AG20443 (cell line): Measurements from ENCODE around the gene PATL1.
"Not testable (repeated sequence)": the region's sequence is repeated elsewhere in the genome, so short reads cannot be mapped to it uniquely, and the experiment has no call there.

Experiments used
- DNase-seq: peaks from one replicate; pipeline ENCODE4 v3.0.0; 2012; ENCODE audit warnings: low spot score, mixed read lengths

Gene PATL1

DNA sequence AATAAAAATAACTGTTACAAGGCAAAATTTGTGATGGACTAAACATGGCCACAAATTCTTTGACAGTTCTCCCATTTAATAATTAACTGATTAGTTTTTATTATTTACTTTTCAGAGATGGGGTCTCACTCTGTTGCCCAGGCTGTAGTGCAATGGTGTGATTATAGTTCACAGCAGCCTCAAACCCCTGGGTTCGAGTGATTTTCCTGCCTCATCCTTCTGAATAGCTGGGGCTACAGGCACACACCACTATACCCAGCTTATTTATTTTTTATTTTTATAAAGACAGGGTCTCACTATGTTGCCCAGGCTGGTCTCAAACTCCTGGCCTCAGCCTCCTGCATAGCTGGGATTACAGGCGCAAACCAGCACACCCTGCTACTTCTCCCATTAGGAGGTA lies 4.5 kb upstream of the PATL1 start:
- no peak for DNase-seq

DNA sequence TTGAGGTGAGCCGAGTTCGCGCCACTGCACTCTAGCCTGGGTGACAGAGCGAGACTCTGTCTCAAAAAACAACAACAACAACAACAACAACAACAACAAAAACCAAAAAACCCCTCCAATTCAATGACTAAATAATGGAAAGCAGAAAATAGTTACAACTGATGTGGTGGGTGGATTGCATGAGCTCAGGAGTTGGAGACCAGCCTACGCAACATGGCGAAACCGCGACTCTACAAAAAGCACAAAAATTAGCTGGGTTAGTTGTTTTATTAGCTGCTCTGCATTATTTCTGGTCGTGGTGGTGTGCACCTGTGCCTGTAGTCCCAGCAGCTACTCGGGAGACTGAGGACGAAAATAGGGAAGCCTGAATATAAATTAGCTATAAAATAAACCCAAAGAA lies 2.6 kb upstream of the PATL1 start:
- no peak for DNase-seq

DNA sequence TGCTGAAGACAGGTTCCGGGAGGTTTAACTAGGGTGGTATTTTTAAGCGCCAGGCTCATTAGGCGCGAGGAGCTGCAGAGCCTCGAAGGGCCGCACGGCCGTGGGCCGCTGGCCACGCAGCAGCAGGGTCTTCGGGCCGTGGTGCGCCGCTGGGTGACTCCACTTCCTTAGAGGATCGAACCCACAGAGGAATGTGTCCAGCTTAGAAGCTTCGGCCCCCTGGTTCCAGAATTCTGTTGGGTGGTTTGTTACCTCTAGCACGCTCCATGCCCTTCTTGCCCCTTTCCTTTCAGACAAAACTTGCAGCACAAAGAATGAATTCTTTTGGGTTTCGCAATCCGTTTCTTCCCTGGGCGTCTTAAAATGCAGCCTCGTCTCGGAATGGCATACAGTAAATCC lies 773 bp upstream of the PATL1 start:
- peak; percentile 64 for DNase-seq

DNA sequence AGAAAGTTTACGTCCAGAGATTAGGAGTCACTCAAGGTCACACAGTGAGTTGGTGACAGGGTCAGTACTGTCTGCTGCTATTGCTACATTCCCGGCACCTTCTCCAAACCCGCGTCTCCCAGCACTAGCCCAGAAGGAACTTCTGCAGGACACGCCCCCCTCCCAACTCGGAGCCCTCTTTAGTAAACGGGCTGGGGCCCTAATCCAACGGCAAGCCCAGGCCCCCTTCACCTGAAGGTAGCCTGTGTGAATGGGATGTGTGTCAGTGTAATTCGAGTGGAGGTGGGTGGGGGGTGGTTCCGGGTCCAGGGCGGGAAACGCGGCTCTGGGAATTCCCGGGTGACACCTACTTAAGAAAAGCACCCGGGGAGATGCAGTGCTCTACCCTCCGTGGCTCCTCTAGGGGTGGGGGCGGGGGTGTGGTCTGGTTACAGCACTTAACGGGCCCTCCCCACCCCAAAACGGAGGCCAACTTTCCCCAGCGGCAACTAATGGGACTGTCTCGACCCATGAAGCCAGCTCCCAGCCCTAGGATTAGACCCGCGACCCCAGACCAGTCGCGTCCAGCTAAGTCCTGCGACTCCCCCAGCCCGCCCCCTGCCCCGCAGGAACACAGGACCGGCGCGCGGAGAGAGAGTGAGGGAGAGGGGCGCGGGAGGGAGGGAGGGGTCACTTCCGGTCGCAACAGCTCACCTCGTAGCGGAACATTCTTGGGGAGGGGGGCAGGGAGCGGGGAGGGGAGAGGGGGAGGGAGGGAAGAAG lies 468 bp downstream of the PATL1 start:
- peak; percentile 65 for DNase-seq

- no peak for DNase-seq
Measured at GRCh38 chr11:59667812-59668187, 1.0 kb downstream of the PATL1 start.

DNA sequence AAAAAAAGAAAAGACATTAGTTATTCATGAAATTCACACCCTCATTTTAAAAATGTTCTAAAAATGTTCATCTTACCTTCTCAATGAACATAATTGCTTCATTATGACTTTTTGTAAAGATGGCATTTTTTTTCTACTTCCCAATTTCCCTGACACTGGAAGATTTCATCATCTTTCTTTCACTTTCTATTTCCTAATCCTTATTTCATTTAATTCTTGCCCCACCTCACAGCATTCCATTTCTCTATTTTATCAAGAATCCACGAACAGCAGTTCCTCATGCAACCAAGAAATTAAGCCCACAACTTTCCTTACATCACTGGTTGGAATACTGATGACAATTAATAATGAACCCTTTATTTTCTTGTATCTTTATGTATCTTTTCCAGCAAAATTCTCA lies 1.9 kb downstream of the PATL1 start:
- DNase-seq, result peak; percentile 28

GRCh38 chr11:59660621-59661020 lies 8.2 kb downstream of the PATL1 start:
- DNase-seq, result no peak

GRCh38 chr11:59659981-59660380 lies 8.9 kb downstream of the PATL1 start:
- DNase-seq, result no peak

DNA sequence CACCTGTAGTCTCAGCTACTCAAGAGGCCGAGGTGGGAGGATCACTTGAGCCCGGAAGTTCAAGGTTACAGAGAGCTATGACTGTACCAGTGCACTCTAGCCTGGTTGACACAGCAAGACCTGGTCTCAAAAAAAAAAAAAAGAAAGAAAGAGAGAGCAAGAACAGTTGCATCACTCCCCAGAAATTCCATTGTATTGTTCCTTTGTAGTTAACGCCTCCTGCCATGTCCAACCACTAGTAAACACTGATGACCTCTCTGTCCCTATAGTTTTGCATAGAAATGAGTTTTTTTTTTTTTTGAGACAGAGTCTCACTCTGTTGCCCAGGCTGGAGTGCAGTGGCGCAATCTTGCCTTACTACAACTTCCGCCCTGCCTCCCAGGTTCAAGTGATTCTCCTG lies 10.8 kb downstream of the PATL1 start:
- no peak for DNase-seq

DNA sequence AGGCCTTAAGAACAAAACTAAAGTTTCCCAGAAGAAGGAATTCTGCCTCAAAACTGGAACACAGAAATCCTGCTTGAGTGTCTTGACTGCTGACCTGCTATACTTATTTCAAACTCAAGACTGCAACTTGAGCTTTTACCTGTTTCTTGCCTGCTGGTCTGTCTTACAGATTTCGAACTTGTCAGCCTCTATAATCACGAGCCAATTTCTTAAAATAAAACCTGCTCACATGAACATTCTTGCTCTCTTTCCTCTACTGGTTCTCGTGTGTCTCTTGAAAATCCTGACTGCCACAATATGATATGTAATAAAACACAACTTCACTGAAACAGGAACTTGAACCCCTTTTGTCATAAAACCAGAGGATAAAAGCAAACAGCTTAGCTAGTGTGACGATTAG lies 13.9 kb downstream of the PATL1 start:
- DNase-seq, result no peak

DNA sequence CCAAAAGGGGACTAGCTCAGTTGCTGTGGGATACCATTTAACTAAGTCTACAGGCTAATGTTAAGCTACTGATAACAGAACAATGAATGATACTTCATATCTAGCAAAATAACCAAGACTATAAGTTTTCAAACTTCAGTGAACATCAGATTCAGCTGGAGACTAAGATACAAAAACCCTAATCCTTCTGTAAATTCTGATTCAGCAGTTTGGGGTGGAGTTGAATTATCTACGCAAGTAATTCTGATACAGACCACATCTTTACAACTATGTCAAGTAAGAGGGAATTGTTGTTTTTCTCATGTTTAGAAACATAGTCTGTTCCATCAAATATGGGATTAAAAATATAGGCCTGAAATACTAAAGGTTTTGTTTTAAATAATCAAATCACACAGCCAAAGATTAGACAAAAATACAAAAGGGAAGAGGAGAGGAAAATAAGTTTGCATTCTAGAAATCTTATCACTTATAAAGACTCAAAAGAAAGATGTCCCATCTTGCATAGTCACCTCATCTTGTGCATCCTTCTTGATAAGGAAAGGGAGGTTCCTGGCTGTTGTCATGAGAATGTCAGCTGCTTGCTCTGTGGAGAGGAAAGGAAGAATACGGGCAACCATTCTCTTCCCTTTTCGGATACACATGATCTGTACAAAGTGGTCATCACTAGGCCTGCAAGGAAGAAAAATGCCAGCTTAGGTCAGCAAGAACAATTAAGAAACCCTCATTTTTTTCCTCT lies 21.4 kb downstream of the PATL1 start:
- no peak for DNase-seq

GRCh38 chr11:59644528-59644927 lies 24.3 kb downstream of the PATL1 start:
- DNase-seq, result no peak

DNA sequence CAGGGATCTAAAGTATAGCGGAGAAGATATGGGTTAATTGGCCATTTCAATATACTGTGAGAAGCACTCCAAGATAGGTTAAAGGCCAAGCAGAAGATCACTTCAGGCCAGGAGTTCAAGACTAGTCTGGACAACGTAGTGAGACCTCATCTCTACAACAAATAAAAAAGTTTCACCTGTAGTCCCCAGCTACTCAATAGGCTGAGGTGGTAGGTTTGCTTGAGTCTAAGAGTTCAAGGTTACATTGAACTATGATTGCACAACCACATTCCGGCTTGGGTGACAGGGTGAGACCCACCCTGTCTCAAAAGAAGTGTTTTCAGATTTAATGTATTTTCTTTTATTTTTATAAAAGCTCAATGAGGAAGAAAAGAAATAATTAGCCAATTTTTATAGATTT lies 25.4 kb downstream of the PATL1 start:
- DNase-seq, result no peak

DNA sequence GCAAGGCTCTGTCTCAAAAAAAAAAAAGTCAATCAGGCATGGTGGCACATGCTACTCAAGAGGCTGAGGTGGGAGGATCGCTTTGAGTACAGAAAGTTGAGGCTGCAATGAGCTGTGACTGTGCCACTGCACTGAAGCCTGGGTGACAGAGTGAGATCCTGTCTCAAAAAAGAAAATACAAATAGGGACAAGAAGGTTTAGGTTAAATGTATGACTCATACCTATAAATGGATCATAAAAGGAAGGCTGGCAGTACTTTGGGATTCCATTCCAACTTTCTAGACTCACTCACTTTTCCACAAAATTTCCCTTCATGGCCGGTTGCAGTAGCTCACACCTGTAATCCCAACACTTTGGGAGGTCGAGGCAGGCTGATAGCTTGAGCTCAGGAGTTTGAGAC lies 27.7 kb downstream of the PATL1 start:
- DNase-seq, result no peak

DNA sequence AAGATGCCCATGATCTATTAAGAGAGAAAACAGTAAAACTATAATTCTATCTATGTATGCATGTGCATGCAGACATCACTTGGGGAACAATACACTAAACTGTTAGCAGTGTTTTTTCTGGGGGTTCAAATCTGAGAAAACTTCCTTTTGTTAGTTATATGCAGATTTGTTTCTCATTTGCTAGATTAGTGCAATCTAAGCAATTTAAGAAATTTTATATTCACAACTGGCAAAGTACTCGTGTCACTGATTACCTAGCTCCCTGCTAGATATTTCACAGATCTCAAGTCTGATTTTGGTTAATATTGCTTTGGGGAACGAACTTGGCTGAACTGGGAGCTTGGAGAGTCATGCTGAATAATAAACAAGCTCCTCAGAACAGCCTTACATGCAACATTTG lies 38.3 kb downstream of the PATL1 start:
- no peak for DNase-seq

DNA sequence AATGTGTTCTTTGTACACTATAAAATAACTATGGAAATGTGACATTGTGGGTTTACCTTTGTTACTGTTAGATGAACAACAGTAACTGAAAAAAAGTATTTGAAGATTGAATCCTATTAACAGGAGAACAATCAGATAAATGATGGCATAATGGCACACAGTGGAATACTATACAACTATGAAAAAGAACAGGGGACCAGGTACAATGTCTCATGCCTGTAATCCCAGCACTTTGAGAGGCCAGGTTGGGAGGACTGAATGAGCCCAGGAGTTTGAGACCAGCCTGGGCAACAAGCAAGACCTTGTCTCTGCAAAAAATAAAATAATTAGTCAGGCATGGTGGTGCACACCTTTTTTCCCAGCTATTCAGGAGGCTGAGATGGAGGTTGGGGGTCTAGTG lies 38.8 kb downstream of the PATL1 start:
- no peak for DNase-seq

DNA sequence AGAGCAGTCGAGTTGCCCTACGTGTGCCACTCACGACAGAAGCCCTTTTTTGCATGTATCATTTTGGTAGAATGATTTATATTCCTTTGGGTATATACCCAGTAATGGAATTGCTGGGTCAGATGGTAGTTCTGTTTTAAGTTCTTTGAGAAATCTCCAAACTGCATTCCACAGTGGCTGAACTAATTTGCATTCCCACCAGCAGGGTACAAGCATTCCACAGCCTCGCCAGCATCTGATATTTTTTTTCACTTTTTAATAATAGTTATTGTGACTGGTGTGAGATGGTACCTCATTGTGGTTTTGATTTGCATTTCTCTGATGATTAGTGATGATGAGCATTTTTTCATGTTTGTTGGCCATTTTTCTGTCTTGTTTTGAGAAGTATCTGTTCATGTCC lies 41.9 kb downstream of the PATL1 start:
- DNase-seq, result not testable (repeated sequence)

- no peak for DNase-seq
Measured at GRCh38 chr11:59625703-59626102, 43.1 kb downstream of the PATL1 start.

GRCh38 chr11:59617876-59618275 lies 51.0 kb downstream of the PATL1 start:
- no peak for DNase-seq

- no peak for DNase-seq
Measured at GRCh38 chr11:59616396-59616982, 52.3 kb downstream of the PATL1 start.

GRCh38 chr11:59615637-59616395 lies 53.0 kb downstream of the PATL1 start, which contains the start of gene OSBP:
TSS of gene OSBP (minus strand) at chr11:59615774. CDS start at chr11:59615664, 110 bp downstream.
- peak; percentile 98 for DNase-seq

DNA sequence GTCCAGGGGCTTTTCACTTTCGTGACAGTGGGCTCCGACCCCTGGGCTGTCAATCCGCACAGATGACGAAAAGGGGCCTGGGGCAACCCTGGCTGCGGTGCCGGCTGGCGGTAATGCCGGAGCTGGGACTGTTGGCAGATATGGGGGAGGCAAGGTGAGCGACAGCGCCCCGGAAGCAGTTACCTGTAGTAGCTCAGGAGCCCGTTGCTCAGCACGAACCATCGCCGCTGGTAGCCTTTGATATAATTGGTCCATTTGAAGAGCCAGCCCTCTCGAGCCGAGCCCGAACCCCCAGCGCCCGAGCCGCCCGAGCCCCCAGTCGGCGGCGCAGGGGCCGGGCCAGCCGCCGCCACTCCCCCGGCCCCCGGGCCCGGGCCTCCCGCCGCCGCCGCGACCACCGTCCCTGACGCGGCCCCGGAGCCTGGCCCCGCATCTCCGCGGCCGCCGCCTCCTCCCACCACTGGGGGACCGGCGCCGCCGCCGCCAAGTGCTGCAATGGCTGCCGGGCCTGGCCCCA lies 53.7 kb downstream of the PATL1 start:
- DNase-seq, result no peak
